ENCODE measurements around the gene PTPN7.
"Not testable (repeated sequence)": the region's sequence is repeated elsewhere in the genome, so short reads cannot be mapped to it uniquely, and the experiment has no call there.

Gene PTPN7

DNA sequence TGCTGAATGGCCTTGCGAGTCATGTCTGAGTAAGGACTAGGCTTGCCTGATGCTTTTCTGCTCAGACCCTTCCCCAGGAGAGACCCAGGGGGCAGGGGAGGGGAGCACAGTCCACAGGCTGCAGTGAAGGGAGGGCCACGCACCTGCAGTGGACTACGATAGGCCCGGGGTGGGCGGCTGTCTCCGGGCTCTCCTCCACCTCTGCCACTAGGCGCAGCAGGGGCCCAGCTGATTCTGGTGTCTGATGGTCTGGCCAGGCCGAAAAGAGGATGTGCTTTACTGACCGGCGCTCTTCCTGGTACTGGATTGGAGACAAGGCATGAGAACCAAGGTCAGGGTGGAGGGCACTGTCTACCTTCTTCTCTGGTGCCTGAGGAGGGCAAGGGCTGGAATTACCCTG is 8.0 kb downstream of the PTPN7 start:
- no peak for DNase-seq (ENCODE audit: low read depth in 4 of 4, low spot score in 1 of 4)

DNA sequence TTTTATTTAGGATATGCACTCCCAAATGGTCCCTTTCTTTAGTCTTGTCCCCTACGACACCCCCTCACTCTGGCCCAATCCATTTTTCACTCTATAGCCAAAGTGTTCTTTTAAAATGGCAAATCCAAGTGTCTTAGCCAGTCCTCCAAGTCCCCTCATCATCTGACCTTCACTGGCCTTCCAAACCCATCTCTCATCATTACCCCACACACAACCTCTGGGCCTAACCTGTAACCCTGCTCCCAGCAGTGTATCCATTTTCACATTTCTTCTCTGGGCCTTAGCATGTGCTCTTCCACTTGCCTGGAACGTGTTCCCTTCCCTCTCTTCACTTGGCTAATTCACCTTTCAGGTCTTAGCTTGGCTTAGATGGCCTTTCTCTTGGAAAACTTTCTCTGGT is 9.4 kb downstream of the PTPN7 start:
- DNase-seq (ENCODE audit: low read depth in 4 of 4, low spot score in 1 of 4): no peak

DNA sequence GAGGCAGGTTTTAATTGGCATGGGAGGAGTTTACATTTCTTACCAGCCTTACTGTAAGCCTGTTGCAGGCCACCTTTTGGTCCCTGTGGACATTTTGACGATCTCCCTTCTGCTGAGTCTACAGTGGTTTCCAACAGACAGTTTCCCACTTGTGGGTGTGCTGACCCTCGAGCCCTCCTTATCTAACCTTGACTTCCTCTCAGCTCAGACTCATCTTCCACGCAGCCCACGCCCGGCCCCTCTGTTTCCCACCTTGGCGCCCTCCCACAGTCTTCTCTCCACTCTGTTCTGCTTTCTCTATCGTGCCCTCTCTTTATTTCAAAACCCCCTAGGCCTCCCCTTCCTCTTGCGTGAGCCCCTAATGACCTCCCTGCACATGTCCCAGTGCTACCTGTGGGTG is 9.8 kb downstream of the PTPN7 start:
- no peak for DNase-seq (ENCODE audit: low read depth in 4 of 4, low spot score in 1 of 4)

DNA sequence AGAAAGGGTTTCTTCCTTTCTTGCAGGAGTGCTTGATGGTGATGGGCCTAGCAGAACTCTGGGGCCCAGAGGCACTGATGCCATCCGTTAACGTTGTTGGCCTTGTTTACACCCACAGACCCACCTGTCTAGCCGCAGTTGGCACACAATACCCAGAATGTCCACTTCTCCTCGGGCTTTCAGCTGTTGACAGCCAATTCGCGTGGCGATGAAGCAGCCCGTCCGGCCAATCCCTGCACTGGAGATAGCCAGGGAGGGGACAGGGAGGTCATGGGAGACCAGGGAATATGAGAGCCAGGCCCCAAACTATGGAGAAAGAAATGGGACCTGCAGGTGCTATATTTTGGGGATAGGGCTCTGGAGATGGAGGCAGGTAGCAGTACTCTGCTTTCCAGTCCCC is 10.2 kb downstream of the PTPN7 start:
- no peak for DNase-seq (ENCODE audit: low read depth in 4 of 4, low spot score in 1 of 4)

DNA sequence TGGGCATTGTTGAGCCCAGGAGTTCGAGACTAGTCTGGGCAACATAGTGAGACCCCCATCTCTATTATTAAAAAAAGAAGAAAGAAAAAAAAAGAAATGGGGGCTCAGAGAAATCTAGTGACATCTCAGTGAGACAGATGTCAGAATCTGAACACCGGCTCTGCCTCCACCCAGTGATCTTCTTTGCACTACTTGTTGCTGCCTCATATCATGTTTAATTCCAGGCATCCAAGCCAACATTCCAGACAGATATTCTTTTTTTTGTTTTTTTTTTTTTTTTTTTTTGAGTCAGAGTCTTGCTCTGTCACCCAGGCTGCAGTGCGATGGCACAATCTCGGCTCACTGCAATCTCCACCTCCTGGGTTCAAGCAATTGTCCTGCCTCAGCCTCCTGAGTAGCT is 10.8 kb downstream of the PTPN7 start:
- no peak for DNase-seq (ENCODE audit: low read depth in 4 of 4, low spot score in 1 of 4)

DNA sequence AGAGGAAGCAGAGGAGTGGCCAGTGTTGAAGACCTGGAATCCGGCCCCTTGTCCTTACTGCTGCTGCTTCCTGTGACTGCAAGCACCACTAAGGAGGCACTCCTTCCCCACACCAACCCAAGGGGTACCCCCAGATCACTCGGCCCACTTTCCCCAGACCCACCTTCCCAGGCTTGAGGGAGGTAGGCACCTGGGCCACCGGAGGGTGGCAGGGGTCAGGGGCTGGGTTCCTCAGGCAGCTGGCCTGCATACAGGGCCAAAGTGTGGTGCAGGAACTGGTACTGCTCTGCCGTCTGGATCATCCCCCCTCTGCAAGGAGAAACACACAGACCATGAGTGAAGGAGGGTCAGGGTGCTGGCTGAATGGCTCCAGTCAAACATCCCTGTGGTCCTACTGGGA is 12.0 kb downstream of the PTPN7 start:
- no peak for DNase-seq (ENCODE audit: low read depth in 4 of 4, low spot score in 1 of 4)

DNA sequence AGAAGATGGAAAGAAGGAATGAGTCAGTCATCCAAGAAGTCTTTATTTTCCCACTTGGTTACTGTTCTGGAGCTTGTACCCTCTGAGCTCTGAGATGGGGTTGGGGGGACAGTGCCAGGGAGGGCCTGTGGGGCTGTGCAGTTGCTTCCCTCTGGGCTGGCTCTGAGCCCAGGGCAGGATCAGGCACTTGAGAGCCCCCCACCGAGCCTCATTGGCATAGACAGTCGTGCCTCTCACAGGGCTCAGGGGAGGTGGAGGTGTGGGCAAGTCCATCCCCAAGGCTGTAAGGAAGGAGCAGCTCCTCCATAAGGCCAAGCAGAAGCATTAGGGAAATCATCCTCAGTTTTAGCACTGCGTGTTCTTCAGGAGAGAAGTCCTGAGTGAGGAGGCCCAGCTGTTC is 13.4 kb downstream of the PTPN7 start:
- no peak for DNase-seq (ENCODE audit: low read depth in 4 of 4, low spot score in 1 of 4)

DNA sequence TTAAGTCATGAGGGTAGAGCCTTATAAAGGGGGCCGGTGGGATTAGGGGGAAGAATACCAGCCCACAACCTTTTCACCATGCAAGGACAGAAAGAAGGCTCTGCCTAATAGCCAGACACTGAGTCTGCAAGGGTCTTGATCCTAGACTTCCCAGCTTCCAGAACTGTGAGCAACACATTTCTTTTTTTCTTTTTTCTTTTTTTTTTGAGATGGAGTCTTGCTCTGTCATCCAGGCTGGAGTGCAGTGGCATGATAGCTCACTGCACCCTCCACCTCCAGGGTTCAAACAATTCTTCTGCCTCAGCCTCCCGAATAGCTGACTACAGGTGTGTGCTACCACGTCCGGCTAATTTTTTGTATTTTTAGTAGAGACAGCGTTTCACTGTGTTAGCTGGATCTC is 14.1 kb downstream of the PTPN7 start:
- no peak for DNase-seq (ENCODE audit: low read depth in 4 of 4, low spot score in 1 of 4)

DNA sequence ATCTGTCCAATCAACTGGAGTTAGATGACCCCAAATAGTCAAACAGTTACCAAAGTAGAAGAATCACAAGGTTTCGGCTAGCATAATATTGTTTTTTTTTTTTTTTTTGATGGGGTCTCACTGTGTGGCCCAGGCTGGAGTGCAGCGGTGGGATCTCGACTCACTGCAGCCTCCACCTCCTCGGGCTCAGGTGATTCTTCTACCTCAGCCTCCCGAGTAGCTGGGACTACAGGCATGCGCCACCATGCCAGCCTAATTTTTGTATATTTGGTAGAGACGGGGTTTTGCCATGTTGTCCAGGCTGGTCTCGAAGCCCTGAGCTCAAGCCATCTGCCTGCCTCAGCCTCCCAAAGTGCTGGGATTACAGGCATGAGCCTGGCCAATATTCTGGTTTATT is 14.7 kb downstream of the PTPN7 start:
- DNase-seq (ENCODE audit: low read depth in 4 of 4, low spot score in 1 of 4): not testable (repeated sequence)

DNA sequence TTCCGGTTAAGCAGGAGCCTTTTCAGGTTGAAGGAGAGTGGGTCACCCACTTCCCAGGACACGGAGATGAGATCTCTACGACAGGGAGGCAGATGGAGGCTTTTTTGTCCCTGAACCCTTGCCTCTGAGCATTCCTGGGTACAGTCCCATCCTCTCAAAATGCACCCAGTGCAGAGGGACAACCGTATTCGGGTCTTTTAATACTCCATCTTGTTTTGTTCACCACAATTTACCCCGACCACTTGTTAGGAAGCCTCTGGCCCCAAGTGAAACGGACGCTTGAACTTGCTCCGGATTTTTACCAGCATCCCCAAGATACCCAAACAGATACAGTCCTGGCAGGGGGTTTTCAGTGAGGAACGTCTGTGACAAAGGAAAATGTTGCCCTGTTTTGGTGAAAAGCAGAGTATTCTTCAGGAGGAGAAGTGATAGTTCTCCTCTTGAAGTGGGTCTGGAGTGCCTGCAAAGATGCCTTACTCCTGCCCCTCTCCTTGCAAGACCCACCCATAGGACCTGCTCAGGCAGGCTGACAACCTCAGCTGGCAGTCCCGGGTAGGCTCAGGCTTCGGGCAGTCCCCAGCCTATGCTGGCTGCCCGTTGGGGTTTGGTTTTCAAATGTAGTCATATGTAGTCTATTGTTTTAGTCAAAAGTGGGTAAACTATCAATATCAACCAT is 15.2 kb downstream of the PTPN7 start:
- DNase-seq (ENCODE audit: low read depth in 4 of 4, low spot score in 1 of 4): no peak

DNA sequence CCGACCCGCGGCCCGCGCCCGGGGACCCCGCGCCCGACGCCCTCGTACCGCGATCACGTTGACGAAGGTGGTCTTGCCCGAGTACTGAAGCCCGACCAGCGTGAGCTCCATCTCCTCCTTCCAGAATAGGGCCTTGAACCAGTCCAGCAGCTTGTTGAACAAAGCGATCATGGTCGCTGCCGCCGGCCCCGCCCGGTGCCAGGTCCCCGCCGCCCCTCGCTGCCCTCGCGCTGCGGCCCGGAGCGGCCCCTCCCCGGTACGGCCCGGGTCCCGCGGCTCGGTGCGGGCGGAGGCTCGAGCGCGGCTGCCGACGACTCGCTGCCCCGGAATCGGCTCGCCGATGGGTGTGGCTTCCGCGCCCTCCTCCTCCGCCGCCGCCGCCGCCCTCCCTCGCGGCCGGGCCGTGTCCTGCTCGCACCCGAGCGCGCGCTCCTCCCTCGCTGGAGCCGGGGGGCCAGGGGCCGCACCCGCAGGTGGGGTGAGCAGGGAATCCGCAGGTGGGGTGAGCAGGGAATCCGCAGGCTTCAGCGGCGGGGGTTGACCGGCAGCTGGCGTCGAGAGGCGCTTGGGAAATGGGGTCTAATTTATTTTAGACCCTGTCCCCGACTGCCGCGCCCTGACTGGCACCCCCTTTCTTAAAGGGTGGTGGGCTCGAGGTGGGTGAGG is 15.9 kb downstream of the PTPN7 start, which contains the start of gene ARL8A:
ARL8A (minus strand) TSS at position 336 of the 666 bp plus-strand sequence; CDS start at position 171, 165 bp downstream.
- peak in 1 of 4 experiments; percentile 64 for DNase-seq (ENCODE audit: low read depth in 4 of 4, low spot score in 1 of 4)

DNA sequence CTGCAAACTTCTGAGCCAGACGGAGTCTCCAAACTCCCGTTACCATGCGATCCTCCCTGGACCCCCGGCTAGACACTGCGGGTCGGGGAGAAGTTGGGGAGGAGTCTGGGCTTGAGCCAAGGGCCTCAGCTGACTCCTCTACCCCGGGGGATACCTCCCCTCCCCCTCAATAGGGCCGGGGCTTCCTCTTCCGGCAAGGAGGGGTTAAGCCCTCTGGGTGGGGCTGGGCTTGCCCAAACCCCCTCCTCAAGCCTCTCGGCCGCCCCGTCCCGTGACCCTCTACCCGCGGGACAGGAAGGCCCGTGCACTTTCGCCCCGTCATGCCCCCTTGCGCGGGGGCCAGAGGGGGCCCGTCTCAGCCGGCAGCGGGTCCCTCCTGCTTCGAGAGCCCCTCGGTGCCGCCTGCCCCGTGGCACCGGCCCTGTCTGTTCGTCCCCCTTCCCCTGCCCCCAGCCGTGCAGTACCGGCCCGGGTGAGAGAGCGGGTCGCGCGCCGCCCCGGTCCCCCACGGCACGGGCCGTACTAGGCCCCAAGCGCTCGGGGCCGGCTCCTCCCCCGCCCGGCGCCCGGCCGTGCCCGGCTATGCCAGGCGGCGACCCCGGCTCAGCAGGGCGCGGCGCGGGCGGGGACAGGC is 16.5 kb downstream of the PTPN7 start:
- no peak for DNase-seq (ENCODE audit: low read depth in 4 of 4, low spot score in 1 of 4)

DNA sequence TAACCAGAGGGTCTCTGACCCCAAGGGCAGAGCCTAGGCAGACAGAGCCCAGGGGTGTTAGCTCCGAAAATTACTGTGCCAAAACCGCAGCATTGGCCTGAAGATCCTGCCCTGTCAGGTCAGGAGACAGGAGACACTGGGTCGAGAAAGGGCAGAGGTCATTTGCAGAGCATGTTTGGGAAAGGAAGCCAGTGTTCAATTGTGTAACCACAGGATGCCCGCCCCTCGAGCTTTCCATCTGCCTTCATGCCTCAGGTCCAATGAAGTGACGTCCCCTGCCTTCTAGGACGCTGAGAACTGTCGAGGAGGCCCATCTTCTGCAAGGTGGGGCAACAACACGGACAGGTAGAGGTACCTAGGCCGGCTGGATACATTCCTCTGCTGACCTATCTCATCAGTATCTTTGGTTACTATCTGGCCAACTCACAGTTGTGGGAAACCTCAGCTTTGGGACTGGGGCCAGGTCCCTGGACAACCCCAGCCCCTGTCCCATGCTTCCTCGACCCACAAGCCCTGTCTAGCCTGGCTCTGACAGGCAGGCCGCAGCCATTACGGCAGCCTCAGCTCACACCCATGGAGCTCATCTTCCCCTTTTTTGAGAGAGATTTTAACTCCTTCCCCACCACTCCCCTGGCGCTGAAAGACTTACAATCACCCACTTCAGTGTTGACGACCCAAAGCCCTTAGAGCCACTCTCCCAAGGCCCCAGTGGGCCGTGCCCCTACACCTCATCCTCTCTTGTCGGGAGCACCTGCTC is 17.2 kb downstream of the PTPN7 start:
- DNase-seq (ENCODE audit: low read depth in 4 of 4, low spot score in 1 of 4): no peak

DNA sequence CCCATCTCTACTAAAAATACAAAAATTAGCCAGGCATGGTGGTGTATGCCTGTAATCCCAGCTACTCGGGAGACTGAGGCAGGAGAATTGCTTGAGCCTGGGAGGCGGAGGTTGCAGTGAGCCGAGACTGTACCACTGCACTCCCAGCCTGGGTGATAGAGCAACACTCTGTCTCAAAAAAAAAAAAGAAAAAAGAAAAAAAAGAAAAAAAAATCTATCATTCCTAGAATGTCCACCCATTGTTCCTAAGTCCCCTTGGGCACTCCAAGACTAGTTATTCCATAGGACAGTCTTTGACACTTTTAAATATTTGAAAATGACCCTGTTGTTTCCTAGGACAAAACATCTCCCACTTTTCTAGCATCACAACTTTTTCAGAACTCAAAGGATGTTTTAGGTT is 18.9 kb downstream of the PTPN7 start:
- DNase-seq (ENCODE audit: low read depth in 4 of 4, low spot score in 1 of 4): not testable (repeated sequence)

DNA sequence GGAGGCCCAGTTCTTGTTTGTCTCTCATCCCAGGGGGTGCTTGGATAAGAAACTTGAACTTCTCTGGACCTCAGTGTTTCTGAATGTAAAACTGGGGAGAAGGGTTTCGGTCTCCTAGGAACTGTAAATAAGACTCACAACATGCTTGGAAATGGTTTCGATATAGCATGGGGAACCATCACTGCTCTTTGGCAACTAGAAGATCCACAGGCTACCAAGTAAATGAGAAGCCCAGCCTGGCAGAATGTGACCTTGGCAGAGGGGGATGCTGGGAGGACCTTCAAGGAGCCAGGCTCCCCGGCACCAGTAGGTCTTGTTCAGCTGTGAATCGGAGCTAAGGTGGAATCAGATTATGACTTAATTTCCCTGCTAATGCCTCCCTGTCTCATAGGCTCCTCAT is 19.6 kb downstream of the PTPN7 start:
- no peak for DNase-seq (ENCODE audit: low read depth in 4 of 4, low spot score in 1 of 4)

DNA sequence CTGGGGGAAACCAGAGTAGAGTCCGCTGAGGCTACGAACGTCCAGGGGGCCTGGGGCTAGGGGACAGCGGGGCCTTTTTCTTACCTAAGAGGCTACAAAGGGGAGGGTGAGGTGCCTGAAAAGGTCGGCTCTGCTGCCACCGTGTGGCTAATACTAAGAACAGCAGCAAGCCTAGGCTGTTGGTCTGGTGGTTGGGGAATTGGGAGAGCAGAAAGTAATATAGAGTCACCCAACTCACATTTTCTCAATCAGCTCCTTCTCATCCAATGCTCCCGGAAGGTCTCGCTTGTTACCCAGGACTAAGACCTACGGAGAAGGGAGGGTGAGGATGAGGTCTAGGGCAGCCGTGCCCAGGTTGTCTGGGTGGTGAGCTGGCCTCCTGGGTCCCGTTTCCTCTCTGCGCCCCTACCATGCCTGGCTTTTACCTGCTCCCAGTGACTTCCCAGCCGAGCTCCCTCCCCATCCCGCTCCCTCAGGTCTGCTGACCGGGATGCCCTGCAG is 25.1 kb downstream of the PTPN7 start:
- DNase-seq (ENCODE audit: low read depth in 4 of 4, low spot score in 1 of 4): peak in 1 of 4 experiments; percentile 33

DNA sequence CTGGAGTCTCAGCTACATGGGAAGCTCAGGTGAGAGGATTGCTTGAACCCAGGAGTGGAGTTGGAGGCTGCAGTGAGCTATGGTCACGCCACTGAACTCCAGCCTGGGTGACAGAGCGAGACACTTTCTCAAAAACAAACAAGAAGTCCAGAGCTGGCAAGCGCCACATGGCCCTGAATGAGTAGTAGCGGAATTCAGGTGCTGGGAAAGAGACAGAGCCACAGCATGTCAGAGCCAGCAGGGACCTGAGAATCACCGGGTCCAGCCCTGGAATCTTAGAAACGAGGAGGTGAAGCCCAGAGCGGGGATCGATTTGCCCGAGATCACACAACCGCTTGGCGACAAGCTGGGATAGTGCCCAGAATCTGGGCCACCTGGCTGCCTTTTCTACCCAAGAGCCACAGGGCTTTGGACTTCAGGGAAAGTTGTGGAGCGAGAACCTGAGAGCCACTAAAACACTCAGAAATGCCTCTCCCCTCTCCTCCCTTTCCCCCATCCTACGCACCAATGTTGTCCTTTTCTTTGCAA is 25.7 kb downstream of the PTPN7 start:
- DNase-seq (ENCODE audit: low read depth in 4 of 4, low spot score in 1 of 4): no peak

DNA sequence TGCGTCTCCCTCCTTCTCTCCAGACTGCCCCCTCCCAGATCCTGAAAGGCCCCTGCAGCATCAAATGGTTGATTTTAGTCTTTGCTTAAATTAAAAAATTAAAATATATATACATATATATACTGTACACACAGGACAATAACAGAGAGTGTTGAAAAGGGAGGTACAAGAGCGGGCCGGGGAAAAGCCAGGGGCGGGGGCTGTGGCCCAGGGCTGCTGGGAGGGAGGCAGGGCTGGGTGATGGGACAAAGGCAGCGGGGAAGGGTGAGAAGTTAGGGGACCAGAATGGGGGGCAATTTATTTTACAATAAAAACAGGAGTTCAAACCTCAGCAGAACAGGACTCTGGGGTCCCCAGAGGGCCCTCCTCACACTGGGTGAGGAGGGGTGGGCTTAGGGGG is 26.4 kb downstream of the PTPN7 start:
- no peak for DNase-seq (ENCODE audit: low read depth in 4 of 4, low spot score in 1 of 4)

DNA sequence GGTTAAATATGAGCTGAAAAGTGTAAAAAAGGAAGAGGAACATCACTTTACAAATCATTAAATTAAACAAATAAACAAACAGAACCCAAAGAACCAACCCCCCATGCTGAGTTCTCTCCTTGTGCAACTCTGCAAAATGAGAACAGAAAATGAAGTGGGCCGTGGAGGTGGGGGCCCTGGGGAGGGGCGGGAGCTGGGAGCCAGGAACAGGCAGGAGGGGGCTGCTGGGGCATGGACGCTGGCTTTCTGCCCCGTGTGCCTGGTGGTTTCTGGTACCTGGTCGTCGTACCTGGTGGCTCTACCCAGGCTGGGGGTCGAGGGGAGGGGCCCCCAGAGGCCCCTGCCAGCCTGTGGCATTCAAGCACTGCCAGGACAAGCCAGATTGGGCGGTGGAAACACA is 26.9 kb downstream of the PTPN7 start:
- DNase-seq (ENCODE audit: low read depth in 4 of 4, low spot score in 1 of 4): no peak

DNA sequence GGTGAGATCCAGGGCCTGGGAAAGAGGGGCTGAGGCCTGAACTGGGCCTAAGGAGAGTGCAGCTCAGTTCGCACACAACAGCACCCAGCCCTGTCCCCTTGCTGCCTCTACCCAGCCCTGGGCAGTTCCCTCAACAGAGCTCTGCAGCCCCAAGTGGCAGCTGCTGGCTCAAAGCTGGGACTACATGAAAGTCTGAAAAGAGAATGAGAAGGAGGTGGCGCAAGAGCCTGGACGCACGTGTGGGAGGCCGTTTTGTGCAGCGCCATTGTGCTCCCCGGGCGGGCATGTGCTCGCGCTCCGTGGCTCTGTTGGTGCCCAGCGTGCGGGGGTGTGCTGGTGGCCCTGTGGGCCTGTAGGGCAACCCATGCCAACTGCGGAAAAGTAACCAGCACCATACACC is 27.4 kb downstream of the PTPN7 start:
- DNase-seq (ENCODE audit: low read depth in 4 of 4, low spot score in 1 of 4): no peak
